Measurements from ENCODE around the gene KCNF1.

DNA sequence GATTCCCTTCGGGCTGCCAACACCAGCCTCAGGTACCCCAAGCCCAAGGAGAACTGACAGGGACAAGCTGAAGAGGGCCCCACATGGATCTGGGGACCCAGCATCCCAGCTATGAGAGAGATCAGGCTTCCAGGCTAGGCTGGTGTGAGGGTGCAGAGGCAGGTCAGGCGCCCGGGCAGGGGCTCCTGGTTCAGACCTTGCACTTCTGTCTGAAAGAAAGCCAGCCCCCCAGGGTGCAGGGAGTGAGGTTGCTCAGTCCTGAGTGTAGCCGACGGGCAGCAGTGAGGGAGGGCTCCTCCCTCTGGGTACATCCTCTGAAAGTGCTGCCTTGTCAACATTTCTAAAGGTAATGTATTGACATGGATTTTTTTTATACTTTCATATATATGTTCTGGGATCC, 33.1 kb downstream of the KCNF1 start:
- TF ChIP-seq ZNF274 (IDR thresholded peaks at IDR 0.05; ENCODE audit: low read depth, low read length), result no peak
- TF ChIP-seq, protein P1, sequence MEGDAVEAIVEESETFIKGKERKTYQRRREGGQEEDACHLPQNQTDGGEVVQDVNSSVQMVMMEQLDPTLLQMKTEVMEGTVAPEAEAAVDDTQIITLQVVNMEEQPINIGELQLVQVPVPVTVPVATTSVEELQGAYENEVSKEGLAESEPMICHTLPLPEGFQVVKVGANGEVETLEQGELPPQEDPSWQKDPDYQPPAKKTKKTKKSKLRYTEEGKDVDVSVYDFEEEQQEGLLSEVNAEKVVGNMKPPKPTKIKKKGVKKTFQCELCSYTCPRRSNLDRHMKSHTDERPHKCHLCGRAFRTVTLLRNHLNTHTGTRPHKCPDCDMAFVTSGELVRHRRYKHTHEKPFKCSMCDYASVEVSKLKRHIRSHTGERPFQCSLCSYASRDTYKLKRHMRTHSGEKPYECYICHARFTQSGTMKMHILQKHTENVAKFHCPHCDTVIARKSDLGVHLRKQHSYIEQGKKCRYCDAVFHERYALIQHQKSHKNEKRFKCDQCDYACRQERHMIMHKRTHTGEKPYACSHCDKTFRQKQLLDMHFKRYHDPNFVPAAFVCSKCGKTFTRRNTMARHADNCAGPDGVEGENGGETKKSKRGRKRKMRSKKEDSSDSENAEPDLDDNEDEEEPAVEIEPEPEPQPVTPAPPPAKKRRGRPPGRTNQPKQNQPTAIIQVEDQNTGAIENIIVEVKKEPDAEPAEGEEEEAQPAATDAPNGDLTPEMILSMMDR (IDR thresholded peaks at IDR 0.05 in 2 of 3, conservative IDR thresholded peaks at IDR 0.05 in 1 of 3; ENCODE audit: borderline replicate concordance in 1 of 3, insufficient read depth in 1 of 3, low read depth in 2 of 3, low read length in 2 of 3), result no peak
- TF ChIP-seq POLR2A (IDR thresholded peaks at IDR 0.05; ENCODE audit: borderline replicate concordance, extremely low read depth, insufficient read depth, insufficient read length), result no peak
- TF ChIP-seq EGR1 (IDR thresholded peaks at IDR 0.05; ENCODE audit: low read depth), result no peak
- TF ChIP-seq EZH2 (IDR thresholded peaks at IDR 0.05), result no peak
- no peak for TF ChIP-seq SIN3A (IDR thresholded peaks at IDR 0.05; ENCODE audit: low read depth)

Measured in HCT116 (cell line).